ENCODE results near the gene EMP1.

- TF ChIP-seq CTCF (conservative IDR thresholded peaks at IDR 0.05; ENCODE audit: low read depth in 2 of 2) (no peak), EZH2 (IDR thresholded peaks at IDR 0.05; ENCODE audit: low read depth, unreplicated experiment) (no peak), POLR2AphosphoS5 (IDR thresholded peaks at IDR 0.05; ENCODE audit: low read depth) (no peak), REST (IDR thresholded peaks at IDR 0.05; ENCODE audit: unreplicated experiment) (no peak), EZH2phosphoT487 (IDR thresholded peaks at IDR 0.05; ENCODE audit: unreplicated experiment) (no peak), CREB1 (CRISPR knock-in tag; IDR thresholded peaks at IDR 0.05; ENCODE audit: low read depth) (no peak)
These were observed 7.9 kb downstream of the EMP1 start for GRCh38 chr12:13204428-13204827.

All from GM23338 (cell line).